ENCODE measurements around the gene SLC25A39.
A peak's percentile ranks its signal among the peaks of the same experiment; 100 is the strongest.
"Not testable (repeated sequence)": the region's sequence is repeated elsewhere in the genome, so short reads cannot be mapped to it uniquely, and the experiment has no call there.

SLC25A39 gene

DNA sequence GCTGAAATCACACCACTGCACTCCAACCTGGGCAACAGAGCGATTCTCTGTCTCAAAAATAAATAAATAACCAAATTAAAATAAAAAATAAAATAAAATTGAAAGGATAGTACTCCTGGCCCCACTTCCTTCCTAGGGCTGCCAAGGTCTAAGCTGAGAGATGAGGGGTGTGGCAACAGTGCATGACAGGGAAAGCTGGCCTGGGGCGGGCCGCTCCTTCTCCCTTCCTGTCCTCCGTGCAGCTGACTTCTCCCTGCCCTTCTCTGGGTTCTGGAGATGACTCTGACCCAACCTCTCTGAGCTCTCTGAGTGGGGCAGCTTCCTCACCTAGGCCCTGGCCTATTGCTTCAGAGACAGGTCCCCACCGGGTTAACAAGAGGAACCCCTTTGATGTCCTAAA, 8.7 kb upstream of the SLC25A39 start:
- Histone ChIP-seq H3K27me3 (ENCODE audit: control insufficient read depth, insufficient read depth, low read length) (no peaks in the 10 kb centered on the region), H3K27ac (ENCODE audit: low read length) (no peak overlapping the region), H3K4me3 (ENCODE audit: low read length) (no peak overlapping the region), H3K36me3 (ENCODE audit: control insufficient read depth, insufficient read depth, low read length) (no peaks in the 10 kb centered on the region), H3K9me3 (ENCODE audit: control insufficient read depth, insufficient read depth, low read length) (no peaks in the 10 kb centered on the region), H3K4me1 (ENCODE audit: control insufficient read depth, insufficient read depth, low read length) (no peaks in the 10 kb centered on the region)
- no CpG with 5 or more reads among the region's 5 CpGs for WGBS (ENCODE audit: insufficient coverage, insufficient read length)
- DNase-seq (ENCODE audit: low read depth, low spot score) = no peak

DNA sequence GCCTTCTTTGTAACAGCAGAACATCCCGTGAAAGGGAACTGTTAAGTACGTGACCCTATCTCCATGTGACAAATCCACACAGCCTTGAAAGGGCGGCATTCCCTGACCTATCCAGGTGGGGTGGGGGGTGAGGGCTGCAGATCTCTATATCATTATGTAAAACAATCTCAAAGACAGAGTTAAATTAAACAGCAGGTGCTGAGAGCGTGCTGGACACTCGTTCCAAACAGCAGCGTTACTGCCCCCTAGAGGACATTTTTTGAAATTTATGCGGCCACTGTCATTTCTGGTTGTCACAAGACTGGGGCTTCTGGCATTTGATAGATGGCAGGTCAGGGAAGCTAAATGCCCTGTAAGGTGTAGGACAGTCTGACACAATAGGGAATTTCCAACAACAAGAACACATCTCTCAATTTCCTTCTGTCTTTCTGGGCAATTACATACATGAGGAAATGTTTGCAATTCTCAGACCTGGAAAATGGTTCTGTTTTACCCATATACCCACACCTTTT, 6.7 kb upstream of the SLC25A39 start:
- no peak overlapping the region for H3K27ac ChIP-seq (ENCODE audit: low read length)
- WGBS (ENCODE audit: insufficient coverage, insufficient read length) = no CpG with 5 or more reads among the region's 7 CpGs
- H3K4me3 ChIP-seq (ENCODE audit: low read length) = no peak overlapping the region
- H3K4me1 ChIP-seq (ENCODE audit: control insufficient read depth, insufficient read depth, low read length) = no peaks in the 10 kb centered on the region
- H3K27me3 ChIP-seq (ENCODE audit: control insufficient read depth, insufficient read depth, low read length) = no peaks in the 10 kb centered on the region
- DNase-seq (ENCODE audit: low read depth, low spot score) = no peak
- no peaks in the 10 kb centered on the region for H3K36me3 ChIP-seq (ENCODE audit: control insufficient read depth, insufficient read depth, low read length)
- H3K9me3 ChIP-seq (ENCODE audit: control insufficient read depth, insufficient read depth, low read length) = no peaks in the 10 kb centered on the region

DNA sequence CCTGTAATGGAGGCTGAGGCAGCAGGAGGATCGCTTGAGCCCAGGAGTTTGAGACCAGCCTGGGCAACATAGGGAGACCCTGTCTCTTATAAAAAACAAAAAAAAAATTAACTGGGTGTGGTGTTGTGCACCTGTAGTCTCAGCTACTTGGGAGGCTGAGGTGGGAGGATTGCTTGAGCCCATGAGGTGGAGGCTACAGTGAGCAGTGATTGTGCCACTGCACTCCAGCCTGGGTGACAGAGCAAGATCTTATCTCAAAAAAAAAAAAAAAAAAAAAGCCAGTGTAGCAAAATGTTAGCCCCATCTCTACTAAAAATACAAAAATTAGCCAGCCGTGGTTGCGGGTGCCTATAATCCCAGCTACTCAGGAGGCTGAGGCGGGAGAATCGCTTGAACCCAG, 5.6 kb upstream of the SLC25A39 start:
- WGBS (ENCODE audit: insufficient coverage, insufficient read length) = no CpG with 5 or more reads among the region's 5 CpGs
- H3K4me3 ChIP-seq (ENCODE audit: low read length); H3K27me3 ChIP-seq (ENCODE audit: control insufficient read depth, insufficient read depth, low read length); H3K27ac ChIP-seq (ENCODE audit: low read length); H3K36me3 ChIP-seq (ENCODE audit: control insufficient read depth, insufficient read depth, low read length); DNase-seq (ENCODE audit: low read depth, low spot score); H3K9me3 ChIP-seq (ENCODE audit: control insufficient read depth, insufficient read depth, low read length); H3K4me1 ChIP-seq (ENCODE audit: control insufficient read depth, insufficient read depth, low read length): not testable (repeated sequence)

DNA sequence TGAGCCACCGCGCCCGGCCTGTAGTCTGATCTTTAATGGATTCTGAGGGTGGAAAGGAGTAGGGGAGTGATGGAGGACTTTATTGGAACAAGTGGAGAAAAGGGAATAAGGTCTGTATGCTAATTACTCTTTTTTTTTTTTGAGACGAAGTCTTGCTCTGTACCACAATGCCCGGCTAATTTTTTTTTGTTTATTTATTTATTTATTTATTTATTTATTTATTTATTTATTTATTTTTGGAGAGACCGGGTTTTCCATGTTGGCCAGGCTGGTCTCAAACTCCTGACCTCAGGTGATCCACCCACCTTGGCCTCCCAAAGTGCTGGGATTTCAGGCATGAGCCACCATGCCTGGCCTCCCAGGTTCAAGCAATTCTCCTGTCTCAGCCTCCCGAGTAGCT, 4.9 kb upstream of the SLC25A39 start:
- H3K4me1 ChIP-seq (ENCODE audit: control insufficient read depth, insufficient read depth, low read length); H3K4me3 ChIP-seq (ENCODE audit: low read length); H3K27ac ChIP-seq (ENCODE audit: low read length); H3K36me3 ChIP-seq (ENCODE audit: control insufficient read depth, insufficient read depth, low read length); H3K9me3 ChIP-seq (ENCODE audit: control insufficient read depth, insufficient read depth, low read length); DNase-seq (ENCODE audit: low read depth, low spot score); H3K27me3 ChIP-seq (ENCODE audit: control insufficient read depth, insufficient read depth, low read length): not testable (repeated sequence)
- WGBS (ENCODE audit: insufficient coverage, insufficient read length) = no CpG with 5 or more reads among the region's 7 CpGs

DNA sequence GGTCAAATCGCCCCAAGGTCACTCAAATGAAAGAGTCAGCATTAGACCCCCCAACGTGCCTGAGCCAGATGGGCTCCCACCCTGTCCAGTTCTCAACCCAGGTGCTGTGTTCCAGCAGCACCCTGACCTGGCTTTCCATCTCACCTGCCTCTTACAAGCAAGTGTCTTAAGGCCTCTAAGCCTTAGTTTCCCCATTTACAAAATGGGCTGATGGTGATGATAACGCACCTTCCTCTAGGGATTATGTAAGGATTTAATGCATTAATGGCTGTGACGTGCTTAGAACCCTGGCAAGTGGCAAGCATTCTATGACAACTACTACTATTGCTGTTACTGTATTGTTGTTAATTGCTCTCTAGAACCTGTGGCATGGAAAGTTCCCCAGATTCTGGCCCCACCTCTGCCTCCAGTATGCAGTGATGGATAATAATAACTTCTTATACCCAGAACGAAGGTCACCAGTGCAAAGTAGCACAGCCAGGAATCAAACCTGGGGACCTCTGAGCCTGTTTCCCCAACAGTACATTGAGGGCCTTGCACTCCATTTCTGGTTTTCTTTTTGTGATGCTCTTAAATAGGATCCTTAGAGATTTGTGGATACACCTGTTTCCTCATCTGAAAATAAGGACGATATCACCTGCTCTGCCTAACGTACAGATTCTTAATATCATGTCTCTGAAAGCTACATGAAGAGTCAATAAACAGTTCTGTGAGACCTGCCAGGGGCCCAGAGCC, 3.3 kb upstream of the SLC25A39 start:
- no peaks in the 10 kb centered on the region for H3K4me1 ChIP-seq (ENCODE audit: control insufficient read depth, insufficient read depth, low read length)
- no peaks in the 10 kb centered on the region for H3K36me3 ChIP-seq (ENCODE audit: control insufficient read depth, insufficient read depth, low read length)
- H3K9me3 ChIP-seq (ENCODE audit: control insufficient read depth, insufficient read depth, low read length) = no peaks in the 10 kb centered on the region
- H3K4me3 ChIP-seq (ENCODE audit: low read length) = no peak overlapping the region
- H3K27me3 ChIP-seq (ENCODE audit: control insufficient read depth, insufficient read depth, low read length) = no peaks in the 10 kb centered on the region
- no peak for DNase-seq (ENCODE audit: low read depth, low spot score)
- no peak overlapping the region for H3K27ac ChIP-seq (ENCODE audit: low read length)
- no CpG with 5 or more reads among the region's 7 CpGs for WGBS (ENCODE audit: insufficient coverage, insufficient read length)

DNA sequence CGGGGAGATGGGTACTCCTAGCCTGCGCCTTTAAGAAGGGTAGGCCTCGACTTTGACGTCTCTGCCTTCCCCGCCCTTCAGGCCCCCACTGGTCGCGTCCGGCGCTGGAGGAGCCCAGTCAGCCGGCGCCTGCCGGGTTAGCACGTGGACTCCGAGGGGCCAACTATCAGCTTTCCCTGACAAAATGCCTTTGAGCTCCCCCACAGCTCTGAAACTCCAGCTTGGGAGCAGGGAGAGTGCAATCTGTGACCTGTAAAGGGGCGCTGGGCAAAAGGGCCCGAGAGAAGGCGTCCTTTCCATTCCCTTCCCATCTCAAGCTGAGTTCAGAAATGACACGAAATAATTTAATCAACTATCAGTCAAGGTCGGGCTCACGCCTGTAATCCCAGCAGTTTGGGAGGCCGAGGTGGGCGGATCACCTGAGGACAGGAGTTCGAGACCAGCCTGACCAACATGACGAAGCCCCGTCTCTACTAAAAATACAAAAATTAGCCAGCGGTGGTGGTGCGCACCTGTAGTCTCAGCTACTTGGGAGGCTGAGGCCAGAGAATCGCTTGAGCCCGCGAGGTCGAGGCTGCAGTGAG, 2.3 kb upstream of the SLC25A39 start:
- H3K9me3 ChIP-seq (ENCODE audit: control insufficient read depth, insufficient read depth, low read length) = no peaks in the 10 kb centered on the region
- H3K36me3 ChIP-seq (ENCODE audit: control insufficient read depth, insufficient read depth, low read length) = peaks cover 7% of the 10 kb centered on the region
- no peaks in the 10 kb centered on the region for H3K4me1 ChIP-seq (ENCODE audit: control insufficient read depth, insufficient read depth, low read length)
- H3K27ac ChIP-seq (ENCODE audit: low read length) = no peak overlapping the region
- DNase-seq (ENCODE audit: low read depth, low spot score) = no peak
- WGBS (ENCODE audit: insufficient coverage, insufficient read length) = no CpG with 5 or more reads among the region's 31 CpGs
- H3K27me3 ChIP-seq (ENCODE audit: control insufficient read depth, insufficient read depth, low read length) = no peaks in the 10 kb centered on the region
- H3K4me3 ChIP-seq (ENCODE audit: low read length) = no peak overlapping the region; the same call in 1 of the 2 replicates

DNA sequence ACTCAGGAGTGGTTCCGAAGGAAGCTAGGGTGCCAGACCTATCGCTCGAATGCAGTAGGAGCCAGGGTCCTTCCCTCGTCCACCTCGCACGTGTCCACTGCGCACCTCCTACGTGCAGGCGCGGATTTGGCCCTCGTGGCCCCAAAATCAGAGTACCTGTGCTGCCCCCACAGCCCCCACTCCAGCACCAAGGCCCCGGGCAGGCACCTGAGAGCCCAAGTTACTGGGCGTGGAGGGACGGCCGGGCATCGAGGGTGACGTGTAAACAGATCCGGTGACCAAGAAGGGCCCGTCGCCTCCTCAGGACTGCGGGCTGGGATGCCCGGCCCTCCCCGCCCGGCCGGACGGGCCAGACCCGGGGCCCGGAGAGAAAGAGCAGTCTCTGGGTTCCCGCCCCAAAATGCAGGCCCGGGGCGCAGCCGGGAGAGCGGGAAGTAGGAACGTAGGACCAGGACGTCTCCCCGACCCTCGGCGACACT, 492 bp downstream of the SLC25A39 start:
- H3K27ac ChIP-seq (ENCODE audit: low read length) = no peak overlapping the region
- H3K4me1 ChIP-seq (ENCODE audit: control insufficient read depth, insufficient read depth, low read length) = no peaks in the 10 kb centered on the region
- no peak for DNase-seq (ENCODE audit: low read depth, low spot score)
- no CpG with 5 or more reads among the region's 38 CpGs for WGBS (ENCODE audit: insufficient coverage, insufficient read length)
- H3K27me3 ChIP-seq (ENCODE audit: control insufficient read depth, insufficient read depth, low read length) = no peaks in the 10 kb centered on the region
- peak overlapping the region; percentile 73 for H3K4me3 ChIP-seq (ENCODE audit: low read length)
- no peaks in the 10 kb centered on the region for H3K9me3 ChIP-seq (ENCODE audit: control insufficient read depth, insufficient read depth, low read length)
- peaks cover 32% of the 10 kb centered on the region for H3K36me3 ChIP-seq (ENCODE audit: control insufficient read depth, insufficient read depth, low read length)

DNA sequence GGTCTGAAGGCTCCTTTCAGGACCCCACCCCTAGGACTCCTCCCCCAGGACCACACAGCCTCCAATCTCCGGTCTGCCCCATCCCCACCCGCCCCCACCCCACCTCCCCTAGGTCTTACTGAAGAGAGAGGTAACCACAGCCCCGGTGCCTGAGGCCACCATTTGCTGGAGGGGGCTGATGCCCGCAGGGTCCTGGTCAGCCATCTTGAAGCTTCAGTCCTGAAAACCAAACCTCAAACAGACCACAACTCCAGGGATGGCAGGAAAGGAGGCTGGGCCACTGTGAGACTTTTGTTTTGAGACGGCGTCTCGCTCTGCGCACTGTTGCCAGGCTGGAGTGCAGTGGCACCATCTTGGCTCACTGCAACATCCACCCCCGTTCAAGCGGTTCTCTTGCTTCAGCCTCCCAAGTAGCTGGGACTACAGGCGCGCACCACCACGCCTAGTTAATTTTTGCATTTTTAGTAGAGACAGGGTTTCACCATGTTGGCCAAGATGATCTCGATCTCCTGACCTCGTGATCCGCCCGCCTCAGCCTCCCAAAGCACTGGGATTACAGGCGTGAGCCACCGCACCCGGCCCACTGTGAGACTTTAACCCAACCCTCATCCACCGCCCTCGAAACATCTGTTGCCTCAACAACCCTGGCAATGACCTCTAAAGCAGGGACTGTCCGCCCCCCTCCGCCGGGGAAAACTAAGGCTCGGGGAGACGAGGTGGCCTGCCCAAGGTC, 1.1 kb downstream of the SLC25A39 start:
- no CpG with 5 or more reads among the region's 27 CpGs for WGBS (ENCODE audit: insufficient coverage, insufficient read length)
- DNase-seq (ENCODE audit: low read depth, low spot score) = no peak
- Histone ChIP-seq H3K4me1 (ENCODE audit: control insufficient read depth, insufficient read depth, low read length) (no peaks in the 10 kb centered on the region), H3K9me3 (ENCODE audit: control insufficient read depth, insufficient read depth, low read length) (no peaks in the 10 kb centered on the region), H3K36me3 (ENCODE audit: control insufficient read depth, insufficient read depth, low read length) (peaks cover 32% of the 10 kb centered on the region), H3K4me3 (ENCODE audit: low read length) (peak overlapping the region; percentile 73; the same call in 1 of the 2 replicates), H3K27me3 (ENCODE audit: control insufficient read depth, insufficient read depth, low read length) (no peaks in the 10 kb centered on the region), H3K27ac (ENCODE audit: low read length) (no peak overlapping the region)

DNA sequence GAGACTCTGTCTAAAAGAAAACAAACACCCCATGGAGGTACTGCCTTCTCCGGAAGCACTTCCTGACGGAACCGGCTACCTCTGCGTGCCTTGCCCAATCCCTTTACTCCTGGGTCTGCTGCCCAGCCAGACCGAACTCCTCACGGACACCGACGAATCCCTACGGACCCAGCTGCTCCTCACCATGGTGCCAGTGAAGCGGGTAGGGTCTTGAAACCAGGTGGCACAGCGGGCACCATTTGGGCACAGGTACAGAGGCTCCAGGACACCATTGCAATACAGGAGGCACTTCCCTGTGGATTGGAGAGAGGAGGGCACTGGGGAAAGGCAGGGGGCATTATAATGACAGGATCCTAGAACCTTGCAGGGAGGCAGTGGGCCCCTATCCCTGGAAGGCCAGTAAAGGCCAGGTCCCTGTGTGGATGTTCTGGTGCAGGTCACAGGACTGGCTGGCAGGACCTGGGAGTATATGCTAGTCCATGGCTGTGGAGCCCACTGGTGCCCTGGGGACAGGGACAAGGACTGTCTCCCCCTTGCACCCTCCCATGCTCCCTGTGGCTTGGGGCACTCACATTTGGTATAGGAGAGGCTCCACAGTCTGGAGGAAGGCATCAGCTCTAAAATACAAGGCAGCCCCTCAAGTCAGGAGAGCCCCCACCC, 2.3 kb downstream of the SLC25A39 start:
- Histone ChIP-seq H3K9me3 (ENCODE audit: control insufficient read depth, insufficient read depth, low read length) (no peaks in the 10 kb centered on the region), H3K36me3 (ENCODE audit: control insufficient read depth, insufficient read depth, low read length) (peaks cover 32% of the 10 kb centered on the region), H3K4me3 (ENCODE audit: low read length) (no peak overlapping the region), H3K27ac (ENCODE audit: low read length) (no peak overlapping the region), H3K27me3 (ENCODE audit: control insufficient read depth, insufficient read depth, low read length) (no peaks in the 10 kb centered on the region), H3K4me1 (ENCODE audit: control insufficient read depth, insufficient read depth, low read length) (no peaks in the 10 kb centered on the region)
- no CpG with 5 or more reads among the region's 11 CpGs for WGBS (ENCODE audit: insufficient coverage, insufficient read length)
- DNase-seq (ENCODE audit: low read depth, low spot score) = no peak
